MM.1S (cell line): ENCODE results near the gene RFC5.
"Not testable (repeated sequence)": the region's sequence is repeated elsewhere in the genome, so short reads cannot be mapped to it uniquely, and the experiment has no call there.

ENCODE experiments used
- DNase-seq: peaks from one replicate; pipeline ENCODE4 v3.0.0-alpha.2; 2015
- H2AFZ ChIP-seq: fragments of 300-600 bp; sonication (generic); 2 replicates; pipeline ENCODE4 v1.6.0; 2016; ENCODE audit warnings: antibody characterized with exemption, low read length
- H3F3A ChIP-seq: fragments of 300-600 bp; sonication (generic); 2 replicates; pipeline ENCODE4 v1.6.1; 2016; ENCODE audit warnings: mild to moderate bottlenecking, antibody characterized with exemption, low read length, moderate library complexity, mixed read lengths; ENCODE audit not compliant: insufficient read depth
- H3K27ac ChIP-seq: fragments of 300-600 bp; sonication (generic); 2 replicates; pipeline ENCODE4 v1.5.1; 2016; ENCODE audit warnings: mild to moderate bottlenecking, low read length
- H3K27me3 ChIP-seq: fragments of 300-600 bp; sonication (generic); replicated peaks from 2 replicates; pipeline ENCODE4 v1.6.0; 2016; ENCODE audit warnings: low read length; ENCODE audit not compliant: insufficient read depth
- H3K36me3 ChIP-seq: fragments of 300-600 bp; sonication (generic); replicated peaks from 2 replicates; pipeline ENCODE4 v1.6.1; 2016; ENCODE audit warnings: mild to moderate bottlenecking, low read length, mixed read lengths; ENCODE audit not compliant: insufficient read depth
- H3K4me1 ChIP-seq: fragments of 300-600 bp; sonication (generic); 2 replicates; pipeline ENCODE4 v1.6.1; 2016; ENCODE audit warnings: low read length, mixed read lengths
- H3K4me2 ChIP-seq: fragments of 300-600 bp; sonication (generic); 2 replicates; pipeline ENCODE4 v1.6.0; 2016; ENCODE audit warnings: low read depth, low read length
- H3K4me3 ChIP-seq: fragments of 300-600 bp; sonication (generic); 2 replicates; pipeline ENCODE4 v1.5.1; 2016; ENCODE audit warnings: low read length, mixed read lengths
- H3K79me2 ChIP-seq: fragments of 300-600 bp; sonication (generic); 2 replicates; pipeline ENCODE4 v1.6.1; 2016; ENCODE audit warnings: mixed run types, low read length, mixed read lengths
- H3K9ac ChIP-seq: fragments of 300-600 bp; sonication (generic); 2 replicates; pipeline ENCODE4 v1.6.1; 2016; ENCODE audit warnings: low read length, mixed read lengths
- H3K9me2 ChIP-seq: fragments of 300-600 bp; sonication (generic); replicated peaks from 2 replicates; pipeline ENCODE4 v1.6.1; 2016; ENCODE audit warnings: mild to moderate bottlenecking, low read length, mixed read lengths; ENCODE audit not compliant: insufficient read depth
- H3K9me3 ChIP-seq: fragments of 300-600 bp; sonication (generic); replicated peaks from 2 replicates; pipeline ENCODE4 v1.6.1; 2016; ENCODE audit warnings: mild to moderate bottlenecking, low read length, mixed read lengths; ENCODE audit not compliant: insufficient read depth
- H4K20me1 ChIP-seq: fragments of 300-600 bp; sonication (generic); 2 replicates; pipeline ENCODE4 v1.6.1; 2016; ENCODE audit warnings: mild to moderate bottlenecking, low read length, moderate library complexity, mixed read lengths; ENCODE audit not compliant: insufficient read depth
- EZH2 ChIP-seq: fragments of 300-600 bp; sonication (generic); optimal IDR thresholded peaks from 2 replicates; pipeline ENCODE3; 2017; ENCODE audit warnings: low read depth, mild to moderate bottlenecking, antibody characterized with exemption, low read length, mixed read lengths
- EZH2phosphoT487 ChIP-seq: fragments of 300-600 bp; sonication (generic); IDR thresholded peaks from 2 replicates; pipeline ENCODE4 v1.6.1; 2018; ENCODE audit warnings: antibody characterized with exemption, low read length
- TF ChIP-seq, protein P1 (sequence below): fragments of 300-600 bp; sonication (generic); IDR thresholded peaks from 2 replicates; pipeline ENCODE4 v1.5.1; 2016; ENCODE audit warnings: antibody characterized with exemption, low read length, mixed read lengths

RFC5 gene

GRCh38 chr12:117986705-117987469, 29.6 kb upstream of the RFC5 start:
- no peaks in the 10 kb centered on the region for H3K9me2 ChIP-seq
- H3K9ac ChIP-seq, result no peak overlapping the region
- H3K9me3 ChIP-seq, result no peaks in the 10 kb centered on the region
- no peaks in the 10 kb centered on the region for H3F3A ChIP-seq
- H3K27me3 ChIP-seq, result no peaks in the 10 kb centered on the region
- DNase-seq, result no peak
- no peak overlapping the region for H3K4me2 ChIP-seq
- no peak overlapping the region for H3K27ac ChIP-seq
- H3K4me1 ChIP-seq, result no peaks in the 10 kb centered on the region
- H4K20me1 ChIP-seq, result no peaks in the 10 kb centered on the region
- no peak overlapping the region for H2AFZ ChIP-seq
- no peak for TF ChIP-seq EZH2
- TF ChIP-seq EZH2phosphoT487, result no peak
- no peaks in the 10 kb centered on the region for H3K79me2 ChIP-seq
- no peak overlapping the region for H3K4me3 ChIP-seq
- no peaks in the 10 kb centered on the region for H3K36me3 ChIP-seq

- H3K27ac ChIP-seq, result no peak overlapping the region
- H3K36me3 ChIP-seq, result no peaks in the 10 kb centered on the region
- no peaks in the 10 kb centered on the region for H3K9me2 ChIP-seq
- H3K4me3 ChIP-seq, result no peak overlapping the region
- no peaks in the 10 kb centered on the region for H3K79me2 ChIP-seq
- no peak for DNase-seq
- H3K4me2 ChIP-seq, result no peak overlapping the region
- H4K20me1 ChIP-seq, result no peaks in the 10 kb centered on the region
- H3K27me3 ChIP-seq, result no peaks in the 10 kb centered on the region
- H3K4me1 ChIP-seq, result no peaks in the 10 kb centered on the region
- no peaks in the 10 kb centered on the region for H3F3A ChIP-seq
- TF ChIP-seq, protein P1, sequence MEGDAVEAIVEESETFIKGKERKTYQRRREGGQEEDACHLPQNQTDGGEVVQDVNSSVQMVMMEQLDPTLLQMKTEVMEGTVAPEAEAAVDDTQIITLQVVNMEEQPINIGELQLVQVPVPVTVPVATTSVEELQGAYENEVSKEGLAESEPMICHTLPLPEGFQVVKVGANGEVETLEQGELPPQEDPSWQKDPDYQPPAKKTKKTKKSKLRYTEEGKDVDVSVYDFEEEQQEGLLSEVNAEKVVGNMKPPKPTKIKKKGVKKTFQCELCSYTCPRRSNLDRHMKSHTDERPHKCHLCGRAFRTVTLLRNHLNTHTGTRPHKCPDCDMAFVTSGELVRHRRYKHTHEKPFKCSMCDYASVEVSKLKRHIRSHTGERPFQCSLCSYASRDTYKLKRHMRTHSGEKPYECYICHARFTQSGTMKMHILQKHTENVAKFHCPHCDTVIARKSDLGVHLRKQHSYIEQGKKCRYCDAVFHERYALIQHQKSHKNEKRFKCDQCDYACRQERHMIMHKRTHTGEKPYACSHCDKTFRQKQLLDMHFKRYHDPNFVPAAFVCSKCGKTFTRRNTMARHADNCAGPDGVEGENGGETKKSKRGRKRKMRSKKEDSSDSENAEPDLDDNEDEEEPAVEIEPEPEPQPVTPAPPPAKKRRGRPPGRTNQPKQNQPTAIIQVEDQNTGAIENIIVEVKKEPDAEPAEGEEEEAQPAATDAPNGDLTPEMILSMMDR, result no peak
- no peak for TF ChIP-seq EZH2phosphoT487
- TF ChIP-seq EZH2, result no peak
- H3K9me3 ChIP-seq, result no peaks in the 10 kb centered on the region
- H2AFZ ChIP-seq, result no peak overlapping the region
- H3K9ac ChIP-seq, result no peak overlapping the region
These were observed 21.7 kb upstream of the RFC5 start for GRCh38 chr12:117994551-117995438.

GRCh38 chr12:117998719-117999118, 17.8 kb upstream of the RFC5 start:
- H3K4me3 ChIP-seq, result no peak overlapping the region
- no peak for TF ChIP-seq EZH2phosphoT487
- no peak for TF ChIP-seq EZH2
- TF ChIP-seq, protein P1, result no peak
- no peaks in the 10 kb centered on the region for H4K20me1 ChIP-seq
- H3F3A ChIP-seq, result no peaks in the 10 kb centered on the region
- H3K79me2 ChIP-seq, result no peaks in the 10 kb centered on the region
- H3K9ac ChIP-seq, result no peak overlapping the region
- no peak overlapping the region for H3K4me2 ChIP-seq
- no peak overlapping the region for H2AFZ ChIP-seq
- H3K9me3 ChIP-seq, result no peaks in the 10 kb centered on the region
- DNase-seq, result no peak
- H3K27ac ChIP-seq, result no peak overlapping the region
- H3K27me3 ChIP-seq, result no peaks in the 10 kb centered on the region
- H3K36me3 ChIP-seq, result no peaks in the 10 kb centered on the region
- H3K4me1 ChIP-seq, result no peaks in the 10 kb centered on the region
- no peaks in the 10 kb centered on the region for H3K9me2 ChIP-seq

DNA sequence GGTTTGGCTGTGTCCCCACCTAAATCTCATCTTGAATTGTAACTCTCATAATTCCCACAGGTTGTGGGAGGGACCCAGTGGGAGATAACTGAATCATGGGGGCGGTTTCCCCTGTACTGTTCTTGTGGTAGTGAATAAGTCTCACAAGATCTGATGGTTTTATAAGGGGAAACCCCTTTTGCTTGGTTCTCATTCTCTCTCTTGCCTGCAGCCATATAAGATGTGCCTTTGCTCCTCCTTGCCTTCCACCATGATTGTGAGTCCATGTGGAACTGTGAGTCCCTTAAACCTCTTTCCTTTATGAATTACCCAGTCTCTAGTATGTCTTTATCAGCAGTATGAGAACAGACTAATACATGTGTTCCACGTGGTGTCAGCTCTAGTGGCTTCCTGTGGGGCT, 16.7 kb upstream of the RFC5 start:
- H3K9me3 ChIP-seq, H2AFZ ChIP-seq, H3K4me3 ChIP-seq, H3K79me2 ChIP-seq, H3K9me2 ChIP-seq, DNase-seq, H3K27me3 ChIP-seq, H3K4me2 ChIP-seq, H3K27ac ChIP-seq, H4K20me1 ChIP-seq, H3K4me1 ChIP-seq, H3F3A ChIP-seq, H3K9ac ChIP-seq, H3K36me3 ChIP-seq: not testable (repeated sequence)
